Measurements from ENCODE around the gene GTSE1.

- TF ChIP-seq, protein P1, sequence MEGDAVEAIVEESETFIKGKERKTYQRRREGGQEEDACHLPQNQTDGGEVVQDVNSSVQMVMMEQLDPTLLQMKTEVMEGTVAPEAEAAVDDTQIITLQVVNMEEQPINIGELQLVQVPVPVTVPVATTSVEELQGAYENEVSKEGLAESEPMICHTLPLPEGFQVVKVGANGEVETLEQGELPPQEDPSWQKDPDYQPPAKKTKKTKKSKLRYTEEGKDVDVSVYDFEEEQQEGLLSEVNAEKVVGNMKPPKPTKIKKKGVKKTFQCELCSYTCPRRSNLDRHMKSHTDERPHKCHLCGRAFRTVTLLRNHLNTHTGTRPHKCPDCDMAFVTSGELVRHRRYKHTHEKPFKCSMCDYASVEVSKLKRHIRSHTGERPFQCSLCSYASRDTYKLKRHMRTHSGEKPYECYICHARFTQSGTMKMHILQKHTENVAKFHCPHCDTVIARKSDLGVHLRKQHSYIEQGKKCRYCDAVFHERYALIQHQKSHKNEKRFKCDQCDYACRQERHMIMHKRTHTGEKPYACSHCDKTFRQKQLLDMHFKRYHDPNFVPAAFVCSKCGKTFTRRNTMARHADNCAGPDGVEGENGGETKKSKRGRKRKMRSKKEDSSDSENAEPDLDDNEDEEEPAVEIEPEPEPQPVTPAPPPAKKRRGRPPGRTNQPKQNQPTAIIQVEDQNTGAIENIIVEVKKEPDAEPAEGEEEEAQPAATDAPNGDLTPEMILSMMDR (IDR thresholded peaks at IDR 0.05): no peak
- no peak for TF ChIP-seq EZH2 (IDR thresholded peaks at IDR 0.05; ENCODE audit: borderline replicate concordance, insufficient read depth, low read depth, low read length, poor library complexity, severe bottlenecking)
Measured at GRCh38 chr22:46323162-46323561, 26.5 kb downstream of the GTSE1 start.

Data from B cell (primary cell).